HG02970 (cell line): Measurements from ENCODE around the gene SKOR1.

Source experiments
- ATAC-seq: cut with Tn5 transposase; IDR thresholded peaks from one replicate; pipeline ENCODE4 v1.9.1; 2021; ENCODE audit warnings: mild to moderate bottlenecking, moderate library complexity, moderate number of reproducible peaks; ENCODE audit not compliant: unreplicated experiment, low FRiP score

The SKOR1 gene, protein sequence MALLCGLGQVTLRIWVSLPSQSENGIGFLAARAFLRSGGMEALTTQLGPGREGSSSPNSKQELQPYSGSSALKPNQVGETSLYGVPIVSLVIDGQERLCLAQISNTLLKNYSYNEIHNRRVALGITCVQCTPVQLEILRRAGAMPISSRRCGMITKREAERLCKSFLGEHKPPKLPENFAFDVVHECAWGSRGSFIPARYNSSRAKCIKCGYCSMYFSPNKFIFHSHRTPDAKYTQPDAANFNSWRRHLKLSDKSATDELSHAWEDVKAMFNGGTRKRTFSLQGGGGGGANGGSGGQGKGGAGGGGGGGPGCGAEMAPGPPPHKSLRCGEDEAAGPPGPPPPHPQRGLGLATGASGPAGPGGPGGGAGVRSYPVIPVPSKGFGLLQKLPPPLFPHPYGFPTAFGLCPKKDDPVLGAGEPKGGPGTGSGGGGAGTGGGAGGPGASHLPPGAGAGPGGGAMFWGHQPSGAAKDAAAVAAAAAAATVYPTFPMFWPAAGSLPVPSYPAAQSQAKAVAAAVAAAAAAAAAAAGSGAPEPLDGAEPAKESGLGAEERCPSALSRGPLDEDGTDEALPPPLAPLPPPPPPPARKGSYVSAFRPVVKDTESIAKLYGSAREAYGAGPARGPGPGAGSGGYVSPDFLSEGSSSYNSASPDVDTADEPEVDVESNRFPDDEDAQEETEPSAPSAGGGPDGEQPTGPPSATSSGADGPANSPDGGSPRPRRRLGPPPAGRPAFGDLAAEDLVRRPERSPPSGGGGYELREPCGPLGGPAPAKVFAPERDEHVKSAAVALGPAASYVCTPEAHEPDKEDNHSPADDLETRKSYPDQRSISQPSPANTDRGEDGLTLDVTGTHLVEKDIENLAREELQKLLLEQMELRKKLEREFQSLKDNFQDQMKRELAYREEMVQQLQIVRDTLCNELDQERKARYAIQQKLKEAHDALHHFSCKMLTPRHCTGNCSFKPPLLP

DNA sequence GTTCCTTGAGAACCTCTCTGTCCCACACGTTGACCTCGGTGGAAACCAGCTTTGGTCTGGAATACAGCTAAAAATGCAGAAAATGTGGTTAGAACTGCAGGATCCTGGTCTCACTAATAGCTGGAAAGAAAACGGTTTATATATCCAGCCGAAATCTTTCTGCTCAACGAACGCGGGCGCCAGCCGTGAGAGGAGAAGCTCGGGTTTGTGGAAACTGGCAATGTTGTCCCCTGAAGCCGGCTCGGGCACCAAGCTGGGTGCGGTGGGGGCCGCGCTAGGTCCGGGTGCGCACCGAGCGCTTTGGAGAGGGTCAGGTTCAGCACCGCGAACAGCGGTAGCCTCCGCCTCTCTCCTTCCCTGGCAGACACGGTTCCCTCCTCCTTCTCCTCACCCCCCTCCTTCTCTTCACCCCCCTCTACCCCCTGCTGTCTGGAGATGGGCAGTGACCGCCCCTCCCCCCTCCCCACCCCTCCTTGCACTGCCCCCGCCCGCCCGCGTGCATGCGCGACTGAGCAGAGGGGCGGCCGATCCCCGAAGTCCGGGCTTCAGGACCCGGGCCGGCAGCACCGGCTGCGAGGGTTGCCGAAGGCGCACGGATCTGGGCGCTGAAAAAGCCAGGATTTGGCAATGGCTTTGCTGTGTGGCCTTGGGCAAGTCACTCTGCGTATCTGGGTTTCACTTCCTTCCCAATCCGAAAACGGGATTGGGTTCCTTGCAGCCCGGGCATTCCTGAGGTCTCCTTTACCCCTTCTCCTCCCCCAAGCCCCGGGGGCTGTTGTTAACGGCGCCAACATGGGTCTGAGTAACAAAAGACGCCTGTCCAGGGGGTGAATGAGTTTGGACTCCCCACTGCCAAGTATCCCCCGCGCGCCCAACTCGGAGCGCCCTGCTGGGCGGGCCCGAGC is at the start of gene SKOR1:
Gene SKOR1, plus strand, starts transcription at position 534 of the 905 bp plus-strand sequence. Its CDS starts 94 bp downstream, at position 628.
- no peak for ATAC-seq

DNA sequence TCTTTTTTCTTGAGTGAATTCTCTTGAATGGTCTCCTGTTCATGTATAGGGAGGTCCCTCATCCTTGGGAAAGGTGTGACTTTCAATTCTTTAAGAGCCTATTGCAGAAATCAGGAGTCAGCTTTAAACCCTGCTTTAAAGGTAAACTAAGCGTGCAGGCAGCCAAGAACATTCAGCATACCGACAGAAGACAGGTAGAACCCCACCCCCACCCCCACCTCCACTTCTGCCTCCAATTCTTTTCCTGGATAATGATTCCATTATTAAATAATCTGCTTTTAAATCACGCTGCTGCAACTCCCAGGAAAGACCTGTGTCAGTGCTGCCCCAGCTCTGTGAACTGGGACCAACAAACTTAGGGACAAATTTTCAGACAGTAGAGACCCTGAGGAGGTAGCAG is 49.3 kb upstream of the SKOR1 start:
- no peak for ATAC-seq

DNA sequence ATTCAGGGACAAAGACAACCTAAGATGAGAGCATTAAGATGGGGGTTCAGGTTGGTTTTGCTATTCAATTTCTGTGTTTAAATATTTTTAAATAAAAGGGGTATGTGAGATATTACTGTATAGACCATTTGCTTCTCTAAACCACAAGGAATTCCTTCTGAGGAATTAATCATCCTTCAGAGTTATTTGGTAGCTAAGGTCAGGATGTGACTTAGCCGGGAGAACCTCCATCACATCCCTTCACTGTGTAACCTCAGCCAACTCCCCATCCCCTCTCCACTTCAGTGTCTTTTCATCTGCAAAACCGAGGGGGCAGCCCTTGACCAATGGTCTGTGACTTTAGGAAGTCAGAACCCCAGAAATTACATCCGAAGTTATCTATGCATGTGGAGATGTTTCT is 48.7 kb upstream of the SKOR1 start:
- ATAC-seq, result no peak

DNA sequence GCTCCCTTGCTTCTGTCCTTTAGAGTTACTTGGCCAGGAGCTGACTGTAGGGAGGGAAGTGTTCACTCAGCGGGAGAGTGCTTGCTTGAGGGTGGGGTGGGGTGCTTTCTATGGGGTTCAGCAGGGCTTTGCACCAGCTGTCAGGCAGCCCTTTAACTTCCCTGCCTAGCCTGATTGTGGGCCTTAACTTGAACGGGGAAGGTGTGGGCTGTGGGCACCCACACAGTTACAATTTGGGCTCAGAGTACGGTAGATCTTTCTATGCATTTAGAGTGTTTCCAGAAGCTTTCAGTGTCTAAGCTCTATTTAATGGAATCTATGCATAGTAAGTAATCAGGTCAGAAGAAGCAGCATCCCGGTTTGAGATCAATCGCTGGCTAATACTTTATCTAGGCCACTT is 48.2 kb upstream of the SKOR1 start:
- ATAC-seq, result no peak

DNA sequence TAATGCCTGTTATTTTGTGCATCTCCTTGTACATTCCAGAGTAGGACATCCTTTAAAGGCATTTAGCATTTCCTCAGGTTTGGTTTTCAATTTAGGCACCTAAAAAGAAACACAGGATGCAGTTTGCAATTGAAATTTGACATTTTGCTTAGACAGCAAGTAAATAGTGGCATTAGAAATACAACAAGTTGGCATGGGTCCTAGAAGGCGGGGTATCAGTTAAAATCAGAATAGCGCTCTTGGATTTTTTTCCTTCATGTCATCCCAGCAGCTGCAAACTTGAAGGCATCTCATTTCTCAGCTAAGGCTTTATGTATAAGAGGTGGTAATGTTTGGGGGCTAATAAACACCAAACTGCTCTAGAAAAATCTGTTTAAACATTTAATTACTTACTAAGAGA is 47.5 kb upstream of the SKOR1 start:
- no peak for ATAC-seq

DNA sequence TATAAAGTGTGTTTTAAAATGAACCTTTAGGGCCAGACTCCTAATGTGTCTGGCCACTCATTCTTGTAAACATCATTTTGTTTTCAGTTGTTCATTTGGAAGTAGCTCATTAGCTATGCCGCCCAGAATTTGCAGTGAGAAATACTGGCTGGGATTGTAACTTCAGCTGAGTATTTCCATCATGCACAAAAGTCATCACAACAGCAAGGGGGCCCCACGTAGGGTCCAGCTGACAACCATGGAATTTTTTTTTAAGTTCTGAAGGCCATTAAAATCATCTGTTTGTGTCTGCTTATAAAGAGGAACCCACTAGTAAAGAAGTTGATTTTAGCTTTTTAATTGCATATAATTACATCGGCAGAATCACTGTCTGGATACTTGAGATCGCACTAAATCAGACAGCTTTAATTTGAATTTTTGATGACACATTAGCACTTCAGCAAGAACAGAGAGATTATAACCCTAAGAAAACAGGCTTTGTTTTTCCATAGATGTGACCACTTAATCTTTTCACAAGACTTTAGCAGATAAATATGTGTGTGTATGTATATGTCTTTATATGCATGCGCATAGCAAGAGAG is 46.3 kb upstream of the SKOR1 start:
- no peak for ATAC-seq

DNA sequence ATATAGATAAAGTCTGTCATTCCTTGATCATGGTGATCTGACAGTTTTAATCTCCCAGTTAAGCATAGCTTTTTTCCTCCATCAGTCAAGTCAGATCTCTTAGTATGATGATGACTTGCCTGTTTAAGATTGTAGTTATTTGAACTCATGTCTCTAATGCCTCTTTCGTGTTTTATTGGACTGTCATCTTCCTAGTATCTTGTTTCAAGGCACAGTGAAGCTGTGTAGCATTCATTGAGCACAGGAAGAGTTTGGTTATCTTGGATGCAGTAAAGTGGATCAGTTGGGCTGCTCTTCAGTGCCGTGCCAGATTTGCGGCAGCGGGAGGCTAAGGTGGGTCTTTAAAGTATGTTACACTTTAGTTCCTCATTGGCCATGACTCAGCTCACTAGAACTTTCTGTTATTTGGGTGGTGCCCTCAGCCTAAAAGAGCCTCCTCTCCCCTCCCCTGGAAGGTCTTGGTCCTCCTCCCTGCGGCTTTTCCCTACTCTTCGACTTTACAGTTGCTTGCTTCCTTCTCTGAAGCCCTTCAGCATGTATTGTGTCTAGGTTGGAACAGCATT is 45.7 kb upstream of the SKOR1 start:
- no peak for ATAC-seq

DNA sequence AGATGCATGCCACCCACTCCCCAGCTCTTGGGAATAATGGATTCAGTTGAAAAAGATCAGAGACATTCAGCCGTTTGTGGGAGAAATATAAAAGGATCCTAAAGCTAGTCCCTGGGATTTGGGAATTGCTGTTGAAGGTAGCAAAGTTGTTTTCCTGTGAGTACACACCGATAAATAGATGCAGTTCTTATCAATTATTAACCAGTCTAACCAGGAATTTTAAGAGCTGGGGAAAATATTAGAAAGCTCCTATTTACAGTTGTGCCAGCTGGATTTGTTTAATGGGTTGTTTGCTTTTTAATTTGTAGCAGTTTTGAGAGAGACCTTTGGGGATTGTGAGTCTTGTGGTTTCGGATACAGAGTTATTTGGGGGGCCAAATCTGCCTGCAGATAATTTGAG is 44.2 kb upstream of the SKOR1 start:
- no peak for ATAC-seq

DNA sequence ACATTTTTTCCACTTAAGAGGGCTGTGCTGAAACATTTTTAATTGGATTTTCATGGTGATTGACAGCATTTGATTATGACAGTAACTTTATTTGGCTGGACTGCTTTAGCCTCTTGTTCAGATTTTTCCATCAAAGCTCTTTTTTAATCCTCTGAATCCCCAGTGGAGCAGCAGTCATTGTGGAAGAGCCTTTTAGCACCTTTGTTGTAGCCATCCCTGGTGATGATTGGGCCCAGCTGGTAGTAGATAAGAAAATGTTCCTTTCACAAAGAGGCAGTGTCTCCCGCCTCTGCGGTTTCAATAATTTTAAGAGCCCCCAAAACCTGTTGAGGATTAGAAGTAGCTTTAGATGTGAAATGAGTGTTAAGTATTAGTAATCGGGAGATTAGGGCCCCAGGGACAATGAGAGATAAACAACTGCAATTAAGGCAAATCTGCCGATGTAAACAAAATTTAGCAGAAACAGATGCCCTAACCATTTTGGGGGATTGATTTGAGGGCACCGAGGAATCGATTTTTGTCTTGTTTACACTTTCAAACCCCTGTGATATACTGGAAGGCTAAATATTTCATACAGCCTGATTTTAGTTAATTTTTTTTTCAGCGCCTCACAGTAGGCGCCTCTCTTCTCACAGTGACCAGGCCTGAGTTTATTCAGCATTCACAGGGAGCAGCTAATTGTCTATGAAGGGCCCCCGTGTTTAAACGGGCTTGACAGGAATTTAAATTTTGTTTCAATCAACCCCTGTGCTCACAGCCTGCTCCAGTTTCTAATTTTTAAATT is 43.2 kb upstream of the SKOR1 start:
- no peak for ATAC-seq

DNA sequence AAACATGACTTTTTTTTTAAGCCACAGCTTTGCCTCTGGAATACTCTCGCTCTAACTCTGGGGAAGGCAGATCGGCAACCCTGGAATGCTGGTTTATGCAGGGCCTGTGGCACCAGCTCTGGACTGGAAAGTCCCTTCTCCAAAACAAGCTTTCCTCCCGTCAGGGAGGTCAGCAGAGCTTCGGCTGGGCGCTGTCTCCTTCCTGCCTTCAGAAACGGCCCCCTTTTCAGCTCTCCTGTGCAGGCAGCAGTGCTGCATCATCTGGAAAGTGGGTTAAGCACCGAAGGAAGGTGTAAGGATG is 42.7 kb upstream of the SKOR1 start:
- ATAC-seq, result no peak

DNA sequence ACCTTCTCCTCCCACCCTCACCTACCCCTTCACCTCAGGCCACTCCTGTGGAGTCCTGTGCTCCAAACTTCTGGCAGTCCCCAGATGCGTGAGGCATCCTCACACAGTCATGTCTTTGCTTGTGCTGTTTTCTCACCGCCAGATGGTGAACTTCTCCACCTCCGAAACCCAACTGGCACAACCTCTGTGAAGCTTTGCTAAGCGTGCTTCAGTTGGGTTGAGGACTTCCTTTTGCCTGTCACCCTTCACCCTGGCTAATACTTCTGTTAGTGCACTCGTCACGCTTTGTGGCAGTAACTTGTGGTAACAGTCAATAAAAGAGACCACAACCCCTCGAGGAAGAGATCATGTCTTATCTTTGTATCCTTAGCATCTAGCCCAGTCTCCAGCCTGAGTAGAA is 42.0 kb upstream of the SKOR1 start:
- ATAC-seq, result peak; percentile 43

DNA sequence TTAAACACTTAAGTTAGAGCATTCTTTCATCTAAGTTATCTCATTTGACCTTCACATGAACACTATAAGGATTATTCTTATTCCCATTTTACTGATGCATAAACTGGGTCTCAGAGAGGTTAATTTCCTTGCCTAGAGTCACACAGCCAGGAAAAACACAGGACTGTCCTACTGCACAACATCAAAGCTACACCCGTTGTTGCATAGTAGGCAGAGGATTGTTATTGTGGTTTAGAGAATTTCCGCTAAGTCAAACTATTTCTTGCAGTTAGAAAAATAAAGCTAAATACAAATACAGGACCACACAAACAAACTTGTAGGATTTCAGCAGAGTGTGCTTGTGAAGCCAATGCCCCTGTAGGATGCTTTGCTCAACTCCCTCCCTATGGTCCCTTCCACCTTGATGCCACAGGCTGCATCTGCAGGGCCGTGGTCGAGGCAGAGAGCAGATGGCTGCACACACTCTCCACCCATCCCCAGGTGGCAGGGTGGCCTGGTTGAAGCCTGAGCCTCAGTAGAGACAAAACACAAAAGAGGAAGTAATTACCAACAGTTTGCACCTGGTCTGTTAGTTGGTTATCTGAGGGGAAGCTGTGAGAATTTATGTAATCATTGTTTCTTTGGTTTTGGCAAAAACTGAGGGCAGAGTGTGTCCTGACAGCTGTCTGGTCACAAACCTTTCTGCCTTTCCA is 41.1 kb upstream of the SKOR1 start:
- peak; percentile 69 for ATAC-seq

DNA sequence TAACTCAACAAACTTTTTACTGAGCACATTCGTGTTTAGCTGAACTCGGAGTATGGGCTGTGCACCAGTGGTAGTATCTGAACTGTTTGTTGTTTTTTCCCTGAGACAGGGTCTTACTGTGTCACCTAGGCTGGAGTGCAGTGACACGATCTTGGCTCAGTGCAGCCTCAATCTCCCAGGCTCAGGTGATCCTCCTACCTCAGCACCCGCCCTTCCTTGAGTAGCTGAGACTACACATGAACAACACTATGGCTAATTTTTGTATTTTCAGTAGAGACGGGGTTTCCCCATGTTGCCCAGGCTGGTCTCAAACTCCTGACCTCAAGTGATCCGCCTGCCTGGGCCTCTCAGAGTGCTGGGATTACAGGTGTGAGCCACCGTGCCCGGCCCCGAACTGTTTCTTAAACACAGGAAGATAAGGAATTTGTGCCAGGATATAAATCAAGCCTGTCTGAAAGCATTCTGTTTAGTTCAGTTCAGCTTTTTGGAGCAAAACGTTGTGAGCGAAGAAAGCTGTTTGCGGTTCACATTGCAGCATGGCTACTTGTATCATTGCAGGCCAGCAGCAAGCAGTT is 40.4 kb upstream of the SKOR1 start:
- peak; percentile 15 for ATAC-seq

DNA sequence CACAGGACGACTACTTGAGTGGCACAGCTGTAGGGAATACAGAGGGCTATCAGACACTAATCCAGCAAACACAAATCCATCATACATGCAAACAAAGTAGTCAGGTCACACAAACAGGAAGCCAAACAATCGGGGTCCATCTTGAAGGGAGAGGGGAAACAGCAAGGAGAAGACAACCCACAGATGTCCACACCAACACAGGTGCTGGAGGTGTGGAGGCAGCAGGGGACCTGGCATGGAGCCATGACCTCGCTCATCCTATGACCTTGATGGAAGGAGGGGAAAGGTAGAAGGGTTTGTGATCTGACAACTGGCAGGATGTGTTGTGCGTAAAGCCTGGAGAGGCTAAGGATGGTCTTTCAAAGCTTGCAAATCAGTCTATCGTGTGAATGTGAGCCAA is 39.9 kb upstream of the SKOR1 start:
- no peak for ATAC-seq

DNA sequence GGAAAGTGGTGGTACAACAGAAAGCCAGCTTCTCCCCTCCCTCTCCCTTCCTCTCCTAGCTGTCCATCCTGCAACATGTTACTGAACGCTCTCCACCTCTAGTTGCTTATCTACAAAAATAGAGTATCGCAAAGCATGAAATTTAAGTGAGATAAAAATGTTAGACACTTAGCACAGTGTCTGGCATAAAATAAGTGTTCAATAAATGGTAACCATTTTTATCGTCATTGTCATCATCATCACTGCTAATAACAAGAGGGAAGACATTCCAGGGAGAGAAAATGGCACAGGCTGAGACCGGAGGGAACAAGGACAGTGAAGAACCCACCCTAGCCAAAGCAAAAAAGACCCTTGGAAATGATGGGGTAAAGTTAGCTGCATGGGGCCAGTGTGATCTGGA is 38.7 kb upstream of the SKOR1 start:
- ATAC-seq, result no peak

DNA sequence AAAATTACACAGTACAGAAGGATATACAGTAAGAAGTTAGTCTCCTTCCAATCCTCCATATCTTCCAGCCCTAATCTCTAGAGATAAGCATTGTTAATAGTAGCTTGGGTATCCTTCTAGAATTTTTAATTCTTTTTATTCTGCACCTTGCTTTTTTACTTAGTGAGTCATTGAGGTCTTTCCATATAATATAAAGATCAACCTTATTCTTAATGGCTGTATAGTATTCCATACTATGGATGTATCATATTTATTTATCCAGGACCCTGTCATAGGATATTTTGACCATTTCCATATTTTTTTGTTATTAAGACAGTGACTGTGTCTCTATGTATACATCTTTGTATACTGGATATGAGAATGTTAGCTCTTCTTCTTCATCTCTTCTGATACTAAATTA is 36.3 kb upstream of the SKOR1 start:
- no peak for ATAC-seq

DNA sequence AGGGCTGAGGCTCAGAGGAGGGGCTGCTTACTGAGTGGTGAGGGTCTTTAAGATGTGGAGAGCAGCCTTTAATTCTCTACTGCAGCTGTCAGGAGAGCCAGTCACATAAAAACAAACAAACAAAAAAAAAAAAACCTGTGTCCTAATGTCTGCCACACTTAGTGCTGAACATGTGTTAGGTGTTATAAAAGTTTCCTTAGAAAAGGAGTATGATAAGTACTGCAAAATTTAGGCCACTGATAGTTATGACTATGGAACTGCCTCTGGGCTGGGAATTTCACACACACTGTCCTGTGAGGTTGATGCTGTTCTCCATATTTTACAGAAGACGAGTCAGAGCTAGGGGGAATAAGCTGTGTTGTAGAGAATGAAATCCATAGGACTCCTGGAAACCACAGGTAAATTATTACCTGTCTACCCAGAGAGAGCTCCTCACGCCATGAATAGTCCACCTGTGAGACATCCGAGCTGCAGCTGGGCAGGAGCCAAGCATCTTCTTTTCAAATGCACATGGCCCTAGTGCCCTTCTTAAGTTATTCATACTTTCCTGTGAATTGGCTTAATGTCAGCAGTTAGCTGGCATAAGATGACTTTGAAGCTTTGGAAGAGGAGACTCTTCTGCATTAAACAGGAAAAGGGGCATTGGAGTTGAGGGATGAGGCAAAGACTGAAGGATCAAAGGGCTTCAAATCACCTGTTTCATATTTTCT is 34.5 kb upstream of the SKOR1 start:
- no peak for ATAC-seq
